WTC11 (cell line): ENCODE results near the gene HDHD2. TPM values are rescaled to one million over a fixed set of nuclear protein-coding genes. Genes with fewer than 3 reads are reported as not detected.
A peak's percentile ranks its signal among the peaks of the same experiment; 100 is the strongest.
"Not testable (repeated sequence)": the region's sequence is repeated elsewhere in the genome, so short reads cannot be mapped to it uniquely, and the experiment has no call there.

Experiments
- ATAC-seq: fragments of 200-7000 bp; cut with Tn5 transposase; 2 replicates; pipeline ENCODE4 v1.10.0; 2021; ENCODE audit warnings: mild to moderate bottlenecking, moderate library complexity
- CTCF ChIA-PET: fragments of 300-600 bp; sonication (Branson Sonifier 250); formaldehyde crosslinking; loops from one replicate; lab custom pipeline; 2021; ENCODE audit warnings: antibody characterized with exemption; lab: Charles Lee
- POLR2A ChIA-PET: fragments of 350-600 bp; sonication (Branson Sonifier 250); formaldehyde crosslinking; loops from one replicate; lab custom pipeline; 2021; ENCODE audit warnings: antibody characterized with exemption; lab: Charles Lee
- DNase-seq: peaks from one replicate; pipeline ENCODE4 v3.0.0; 2021; ENCODE audit warnings: low spot score
- H3K27ac Mint-ChIP-seq: 2 replicates; pipeline ENCODE4 v1.8.0; 2021; ENCODE audit warnings: mixed read lengths
- H3K27me3 Mint-ChIP-seq: 2 replicates; pipeline ENCODE4 v1.8.0; 2021; ENCODE audit warnings: low read depth, mild to moderate bottlenecking, moderate library complexity, mixed read lengths
- H3K36me3 Mint-ChIP-seq: 2 replicates; pipeline ENCODE4 v1.8.0; 2021; ENCODE audit warnings: mixed read lengths
- H3K4me1 Mint-ChIP-seq: 2 replicates; pipeline ENCODE4 v1.8.0; 2022; ENCODE audit warnings: mixed read lengths
- H3K4me3 Mint-ChIP-seq: 2 replicates; pipeline ENCODE4 v1.8.0; 2021; ENCODE audit warnings: mild to moderate bottlenecking, moderate library complexity, mixed read lengths
- H3K9me3 Mint-ChIP-seq: 2 replicates; pipeline ENCODE4 v1.8.0; 2021; ENCODE audit warnings: mixed read lengths
- CBFB ChIP-seq: sonication (generic); formaldehyde crosslinking; IDR thresholded peaks from 2 replicates; pipeline ENCODE4 v1.8.1; 2022; ENCODE audit warnings: mild to moderate bottlenecking, low read depth, missing genetic modification reagents
- ELF4 ChIP-seq: sonication (generic); formaldehyde crosslinking; IDR thresholded peaks from 2 replicates; pipeline ENCODE4 v1.8.1; 2022; ENCODE audit warnings: low read depth, mild to moderate bottlenecking, moderate library complexity, missing genetic modification reagents
- EMX1 ChIP-seq: fragments of 250-450 bp; sonication (Bioruptor Pico); IDR thresholded peaks from 2 replicates; pipeline ENCODE4 v1.8.0; 2021; ENCODE audit warnings: mild to moderate bottlenecking
- JUN ChIP-seq: sonication (generic); formaldehyde crosslinking; IDR thresholded peaks from 2 replicates; pipeline ENCODE4 v1.8.0; 2023; ENCODE audit warnings: mild to moderate bottlenecking, missing genetic modification reagents
- NR2C2 ChIP-seq: sonication (generic); formaldehyde crosslinking; IDR thresholded peaks from 2 replicates; pipeline ENCODE4 v1.8.0; 2022; ENCODE audit warnings: mild to moderate bottlenecking, missing genetic modification reagents
- PRRX2 ChIP-seq: fragments of 250-450 bp; sonication (Bioruptor Pico); IDR thresholded peaks from 2 replicates; pipeline ENCODE4 v1.8.0; 2021; ENCODE audit warnings: mild to moderate bottlenecking
- TP53 ChIP-seq: sonication (generic); formaldehyde crosslinking; IDR thresholded peaks from 2 replicates; pipeline ENCODE4 v1.8.1; 2023; ENCODE audit warnings: mild to moderate bottlenecking, missing genetic modification reagents
- total RNA-seq: library from RNA; stranded (reverse); gene quantifications from 3 replicates; pipeline ENCODE4 v1.2.3, GENCODE V29; 2021
- TF ChIP-seq, protein P1 (sequence below): fragments of 250-450 bp; sonication (Bioruptor Pico); IDR thresholded peaks from 2 replicates; pipeline ENCODE4 v1.9.0; 2021; ENCODE audit warnings: mild to moderate bottlenecking
- TF ChIP-seq, protein P2 (sequence below): fragments of 200-600 bp; IDR thresholded peaks from 2 replicates; pipeline ENCODE4 v1.8.0; 2022; ENCODE audit warnings: antibody characterized with exemption
- TF ChIP-seq, protein P3 (sequence below): sonication (generic); formaldehyde crosslinking; IDR thresholded peaks from 2 replicates; pipeline ENCODE4 v1.8.1; 2023; ENCODE audit warnings: mild to moderate bottlenecking, missing genetic modification reagents
- TF ChIP-seq, protein P4 (sequence below): sonication (generic); formaldehyde crosslinking; IDR thresholded peaks from 2 replicates; pipeline ENCODE4 v1.8.0; 2023; ENCODE audit warnings: missing genetic modification reagents, mild to moderate bottlenecking, borderline replicate concordance
- TF ChIP-seq, protein P5 (sequence below): fragments of 250-450 bp; sonication (Bioruptor Pico); conservative IDR thresholded peaks from 2 replicates; pipeline ENCODE4 v1.9.0; 2021; ENCODE audit warnings: mild to moderate bottlenecking
- TF ChIP-seq, protein P6 (sequence below): fragments of 250-450 bp; sonication (Bioruptor Pico); IDR thresholded peaks from 2 replicates; pipeline ENCODE4 v1.9.0; 2021; ENCODE audit warnings: mild to moderate bottlenecking, borderline replicate concordance

HDHD2 gene
- total RNA-seq, 1 experiment from 2014 or later: 42.1 TPM

DNA sequence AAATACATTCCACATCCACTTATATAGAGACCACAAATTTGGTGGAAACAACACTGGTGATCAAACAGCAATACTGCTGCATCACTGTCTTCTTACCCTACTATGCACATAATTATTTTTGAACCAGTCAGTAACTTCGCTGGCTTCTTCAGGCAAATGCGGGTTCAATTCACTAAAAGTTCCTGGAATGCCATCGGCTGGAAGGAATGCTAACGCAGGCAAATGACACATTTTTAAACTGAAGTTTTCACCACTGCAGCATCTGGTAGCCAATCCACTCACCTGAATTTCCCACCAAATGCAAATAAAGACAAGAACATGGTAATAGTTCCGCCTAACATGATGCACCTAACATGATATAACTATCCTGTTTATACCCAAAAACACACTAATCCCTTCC lies 10.0 kb upstream of the HDHD2 start:
- DNase-seq: no peak

DNA sequence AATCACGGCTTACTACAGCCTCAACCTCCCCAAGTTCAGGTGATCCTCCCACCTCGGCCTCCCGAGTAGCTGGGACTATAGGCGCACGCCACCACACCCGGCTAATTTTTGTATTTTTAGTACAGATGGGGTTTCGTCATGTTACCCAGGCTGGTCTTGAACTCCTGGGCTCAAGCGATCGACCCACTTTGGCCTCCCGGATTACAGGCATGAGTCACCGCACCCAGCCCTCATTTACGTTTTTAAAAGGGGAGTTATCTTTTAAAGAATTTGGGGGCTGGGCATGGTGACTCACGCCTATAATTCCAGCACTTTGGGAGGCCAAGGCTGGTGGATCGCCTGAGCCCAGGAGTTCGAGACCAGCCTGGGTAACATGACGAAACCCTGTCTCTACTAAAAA lies 8.1 kb upstream of the HDHD2 start:
- H3K4me1 Mint-ChIP-seq: peaks cover 11% of the 10 kb centered on the region
- H3K27me3 Mint-ChIP-seq, CTCF ChIA-PET, H3K36me3 Mint-ChIP-seq, DNase-seq, H3K4me3 Mint-ChIP-seq, POLR2A ChIA-PET, H3K27ac Mint-ChIP-seq, H3K9me3 Mint-ChIP-seq: not testable (repeated sequence)
- 0 out of 2 replicates have a peak, but pooled peaks have one; percentile 24 for ATAC-seq

More for the DNA sequence above, 10.0 kb upstream of the HDHD2 start:
- CTCF ChIA-PET: interaction anchor here (1.2 kb wide), 1 partner anchor 45 kb away, joined by 3 read pairs; no protein-coding TSS in a partner anchor
- H3K27ac Mint-ChIP-seq: peak overlapping the region; percentile 28
- no peaks in the 10 kb centered on the region for H3K27me3 Mint-ChIP-seq
- peaks cover 1% of the 10 kb centered on the region; the same call in 1 of the 2 replicates for H3K36me3 Mint-ChIP-seq
- peak; percentile 34; the same call in 1 of the 2 replicates for ATAC-seq
- peaks cover 11% of the 10 kb centered on the region for H3K4me1 Mint-ChIP-seq
- TF ChIP-seq, protein P1, sequence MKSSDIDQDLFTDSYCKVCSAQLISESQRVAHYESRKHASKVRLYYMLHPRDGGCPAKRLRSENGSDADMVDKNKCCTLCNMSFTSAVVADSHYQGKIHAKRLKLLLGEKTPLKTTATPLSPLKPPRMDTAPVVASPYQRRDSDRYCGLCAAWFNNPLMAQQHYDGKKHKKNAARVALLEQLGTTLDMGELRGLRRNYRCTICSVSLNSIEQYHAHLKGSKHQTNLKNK (CRISPR knock-in tag): no peak
- no peak for TF ChIP-seq TP53 (CRISPR knock-in tag)
- TF ChIP-seq, protein P2, sequence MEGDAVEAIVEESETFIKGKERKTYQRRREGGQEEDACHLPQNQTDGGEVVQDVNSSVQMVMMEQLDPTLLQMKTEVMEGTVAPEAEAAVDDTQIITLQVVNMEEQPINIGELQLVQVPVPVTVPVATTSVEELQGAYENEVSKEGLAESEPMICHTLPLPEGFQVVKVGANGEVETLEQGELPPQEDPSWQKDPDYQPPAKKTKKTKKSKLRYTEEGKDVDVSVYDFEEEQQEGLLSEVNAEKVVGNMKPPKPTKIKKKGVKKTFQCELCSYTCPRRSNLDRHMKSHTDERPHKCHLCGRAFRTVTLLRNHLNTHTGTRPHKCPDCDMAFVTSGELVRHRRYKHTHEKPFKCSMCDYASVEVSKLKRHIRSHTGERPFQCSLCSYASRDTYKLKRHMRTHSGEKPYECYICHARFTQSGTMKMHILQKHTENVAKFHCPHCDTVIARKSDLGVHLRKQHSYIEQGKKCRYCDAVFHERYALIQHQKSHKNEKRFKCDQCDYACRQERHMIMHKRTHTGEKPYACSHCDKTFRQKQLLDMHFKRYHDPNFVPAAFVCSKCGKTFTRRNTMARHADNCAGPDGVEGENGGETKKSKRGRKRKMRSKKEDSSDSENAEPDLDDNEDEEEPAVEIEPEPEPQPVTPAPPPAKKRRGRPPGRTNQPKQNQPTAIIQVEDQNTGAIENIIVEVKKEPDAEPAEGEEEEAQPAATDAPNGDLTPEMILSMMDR: no peak
- TF ChIP-seq, protein P3, sequence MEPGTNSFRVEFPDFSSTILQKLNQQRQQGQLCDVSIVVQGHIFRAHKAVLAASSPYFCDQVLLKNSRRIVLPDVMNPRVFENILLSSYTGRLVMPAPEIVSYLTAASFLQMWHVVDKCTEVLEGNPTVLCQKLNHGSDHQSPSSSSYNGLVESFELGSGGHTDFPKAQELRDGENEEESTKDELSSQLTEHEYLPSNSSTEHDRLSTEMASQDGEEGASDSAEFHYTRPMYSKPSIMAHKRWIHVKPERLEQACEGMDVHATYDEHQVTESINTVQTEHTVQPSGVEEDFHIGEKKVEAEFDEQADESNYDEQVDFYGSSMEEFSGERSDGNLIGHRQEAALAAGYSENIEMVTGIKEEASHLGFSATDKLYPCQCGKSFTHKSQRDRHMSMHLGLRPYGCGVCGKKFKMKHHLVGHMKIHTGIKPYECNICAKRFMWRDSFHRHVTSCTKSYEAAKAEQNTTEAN (CRISPR knock-in tag): no peak
- POLR2A ChIA-PET: no interaction called here
- no peak overlapping the region for H3K4me3 Mint-ChIP-seq
- no peaks in the 10 kb centered on the region for H3K9me3 Mint-ChIP-seq

DNA sequence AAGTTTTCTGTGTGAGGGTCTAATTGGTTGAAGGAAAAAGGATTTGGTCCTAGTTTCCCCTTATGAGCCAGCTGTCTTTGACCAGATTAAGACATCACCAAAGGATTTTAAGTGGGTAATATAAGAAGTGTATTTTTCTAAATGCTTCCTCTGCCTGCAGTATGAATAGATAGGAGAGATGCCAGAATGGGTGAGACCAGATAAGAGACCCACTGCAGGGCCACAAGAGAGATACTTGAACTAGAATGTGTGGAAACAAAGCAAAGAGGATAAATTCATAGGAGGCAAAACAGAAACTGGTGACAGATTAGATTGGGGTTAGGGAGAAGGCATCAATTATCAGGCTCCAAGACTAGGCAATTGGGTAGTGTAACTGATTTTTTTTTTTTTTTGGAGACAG lies 1.1 kb upstream of the HDHD2 start:
- ChIA-PET POLR2A (no interaction called here), CTCF (interaction anchor here (0.6 to 2.8 kb wide), 4 partner anchors 20 to 214 kb away, joined by 3 to 9 read pairs (median 5); no protein-coding TSS in a partner anchor)
- H3K4me1 Mint-ChIP-seq: peaks cover 22% of the 10 kb centered on the region
- H3K27me3 Mint-ChIP-seq: no peaks in the 10 kb centered on the region
- no peak for ATAC-seq
- no peaks in the 10 kb centered on the region for H3K9me3 Mint-ChIP-seq
- no peak overlapping the region for H3K27ac Mint-ChIP-seq
- peaks cover 6% of the 10 kb centered on the region; the same call in 1 of the 2 replicates for H3K36me3 Mint-ChIP-seq
- H3K4me3 Mint-ChIP-seq: peak overlapping the region; percentile 85
- no peak for DNase-seq
- TF ChIP-seq ELF4 (CRISPR knock-in tag) (no peak), EMX1 (no peak), CBFB (no peak), JUN (CRISPR knock-in tag) (no peak), PRRX2 (CRISPR knock-in tag) (no peak), NR2C2 (CRISPR knock-in tag) (no peak)
- TF ChIP-seq, protein P4, sequence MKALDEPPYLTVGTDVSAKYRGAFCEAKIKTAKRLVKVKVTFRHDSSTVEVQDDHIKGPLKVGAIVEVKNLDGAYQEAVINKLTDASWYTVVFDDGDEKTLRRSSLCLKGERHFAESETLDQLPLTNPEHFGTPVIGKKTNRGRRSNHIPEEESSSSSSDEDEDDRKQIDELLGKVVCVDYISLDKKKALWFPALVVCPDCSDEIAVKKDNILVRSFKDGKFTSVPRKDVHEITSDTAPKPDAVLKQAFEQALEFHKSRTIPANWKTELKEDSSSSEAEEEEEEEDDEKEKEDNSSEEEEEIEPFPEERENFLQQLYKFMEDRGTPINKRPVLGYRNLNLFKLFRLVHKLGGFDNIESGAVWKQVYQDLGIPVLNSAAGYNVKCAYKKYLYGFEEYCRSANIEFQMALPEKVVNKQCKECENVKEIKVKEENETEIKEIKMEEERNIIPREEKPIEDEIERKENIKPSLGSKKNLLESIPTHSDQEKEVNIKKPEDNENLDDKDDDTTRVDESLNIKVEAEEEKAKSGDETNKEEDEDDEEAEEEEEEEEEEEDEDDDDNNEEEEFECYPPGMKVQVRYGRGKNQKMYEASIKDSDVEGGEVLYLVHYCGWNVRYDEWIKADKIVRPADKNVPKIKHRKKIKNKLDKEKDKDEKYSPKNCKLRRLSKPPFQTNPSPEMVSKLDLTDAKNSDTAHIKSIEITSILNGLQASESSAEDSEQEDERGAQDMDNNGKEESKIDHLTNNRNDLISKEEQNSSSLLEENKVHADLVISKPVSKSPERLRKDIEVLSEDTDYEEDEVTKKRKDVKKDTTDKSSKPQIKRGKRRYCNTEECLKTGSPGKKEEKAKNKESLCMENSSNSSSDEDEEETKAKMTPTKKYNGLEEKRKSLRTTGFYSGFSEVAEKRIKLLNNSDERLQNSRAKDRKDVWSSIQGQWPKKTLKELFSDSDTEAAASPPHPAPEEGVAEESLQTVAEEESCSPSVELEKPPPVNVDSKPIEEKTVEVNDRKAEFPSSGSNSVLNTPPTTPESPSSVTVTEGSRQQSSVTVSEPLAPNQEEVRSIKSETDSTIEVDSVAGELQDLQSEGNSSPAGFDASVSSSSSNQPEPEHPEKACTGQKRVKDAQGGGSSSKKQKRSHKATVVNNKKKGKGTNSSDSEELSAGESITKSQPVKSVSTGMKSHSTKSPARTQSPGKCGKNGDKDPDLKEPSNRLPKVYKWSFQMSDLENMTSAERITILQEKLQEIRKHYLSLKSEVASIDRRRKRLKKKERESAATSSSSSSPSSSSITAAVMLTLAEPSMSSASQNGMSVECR (CRISPR knock-in tag): no peak
- TF ChIP-seq, protein P2: no peak
- TF ChIP-seq, protein P5, sequence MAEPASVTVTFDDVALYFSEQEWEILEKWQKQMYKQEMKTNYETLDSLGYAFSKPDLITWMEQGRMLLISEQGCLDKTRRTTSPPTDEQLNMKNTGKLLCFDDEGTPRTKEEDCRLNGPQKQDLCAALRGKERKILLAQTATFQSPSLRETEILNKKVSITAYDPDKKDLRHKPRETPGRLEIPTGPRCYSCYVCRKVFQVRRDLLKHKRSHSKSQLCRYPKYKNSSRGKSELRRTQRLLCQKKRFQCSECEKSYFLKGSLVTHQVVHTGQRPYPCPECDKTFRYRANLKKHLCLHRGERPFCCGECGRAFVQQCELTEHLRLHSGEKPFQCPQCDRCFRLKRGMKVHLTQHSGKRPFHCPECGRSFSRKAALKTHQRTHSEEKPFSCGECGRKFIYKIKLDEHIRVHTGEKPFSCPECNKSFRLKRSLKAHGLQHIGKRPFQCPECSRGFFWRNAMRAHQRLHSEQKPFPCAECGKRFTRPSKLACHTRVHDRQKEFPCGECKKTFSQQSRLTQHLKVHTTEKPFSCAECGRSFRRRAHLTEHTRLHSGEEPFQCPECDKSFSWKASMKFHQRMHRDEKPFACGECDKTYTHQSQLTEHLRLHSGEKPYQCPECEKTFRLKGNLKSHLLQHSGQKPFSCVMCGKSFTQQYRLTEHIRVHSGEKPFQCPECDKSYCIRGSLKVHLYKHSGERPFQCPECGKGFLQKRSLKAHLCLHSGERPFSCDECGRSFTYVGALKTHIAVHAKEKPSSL (CRISPR knock-in tag): no peak
- TF ChIP-seq, protein P6, sequence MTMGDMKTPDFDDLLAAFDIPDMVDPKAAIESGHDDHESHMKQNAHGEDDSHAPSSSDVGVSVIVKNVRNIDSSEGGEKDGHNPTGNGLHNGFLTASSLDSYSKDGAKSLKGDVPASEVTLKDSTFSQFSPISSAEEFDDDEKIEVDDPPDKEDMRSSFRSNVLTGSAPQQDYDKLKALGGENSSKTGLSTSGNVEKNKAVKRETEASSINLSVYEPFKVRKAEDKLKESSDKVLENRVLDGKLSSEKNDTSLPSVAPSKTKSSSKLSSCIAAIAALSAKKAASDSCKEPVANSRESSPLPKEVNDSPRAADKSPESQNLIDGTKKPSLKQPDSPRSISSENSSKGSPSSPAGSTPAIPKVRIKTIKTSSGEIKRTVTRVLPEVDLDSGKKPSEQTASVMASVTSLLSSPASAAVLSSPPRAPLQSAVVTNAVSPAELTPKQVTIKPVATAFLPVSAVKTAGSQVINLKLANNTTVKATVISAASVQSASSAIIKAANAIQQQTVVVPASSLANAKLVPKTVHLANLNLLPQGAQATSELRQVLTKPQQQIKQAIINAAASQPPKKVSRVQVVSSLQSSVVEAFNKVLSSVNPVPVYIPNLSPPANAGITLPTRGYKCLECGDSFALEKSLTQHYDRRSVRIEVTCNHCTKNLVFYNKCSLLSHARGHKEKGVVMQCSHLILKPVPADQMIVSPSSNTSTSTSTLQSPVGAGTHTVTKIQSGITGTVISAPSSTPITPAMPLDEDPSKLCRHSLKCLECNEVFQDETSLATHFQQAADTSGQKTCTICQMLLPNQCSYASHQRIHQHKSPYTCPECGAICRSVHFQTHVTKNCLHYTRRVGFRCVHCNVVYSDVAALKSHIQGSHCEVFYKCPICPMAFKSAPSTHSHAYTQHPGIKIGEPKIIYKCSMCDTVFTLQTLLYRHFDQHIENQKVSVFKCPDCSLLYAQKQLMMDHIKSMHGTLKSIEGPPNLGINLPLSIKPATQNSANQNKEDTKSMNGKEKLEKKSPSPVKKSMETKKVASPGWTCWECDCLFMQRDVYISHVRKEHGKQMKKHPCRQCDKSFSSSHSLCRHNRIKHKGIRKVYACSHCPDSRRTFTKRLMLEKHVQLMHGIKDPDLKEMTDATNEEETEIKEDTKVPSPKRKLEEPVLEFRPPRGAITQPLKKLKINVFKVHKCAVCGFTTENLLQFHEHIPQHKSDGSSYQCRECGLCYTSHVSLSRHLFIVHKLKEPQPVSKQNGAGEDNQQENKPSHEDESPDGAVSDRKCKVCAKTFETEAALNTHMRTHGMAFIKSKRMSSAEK (CRISPR knock-in tag): no peak
